ENCODE measurements around the gene SDK2. TPM values are rescaled to one million over a fixed set of nuclear protein-coding genes. Genes with fewer than 3 reads are reported as not detected.

SDK2 gene
- total RNA-seq, 4 donors from 2014 or later: 0.18 to 3.3 (median 1.2) TPM

- no peak for DNase-seq
- H3K36me3 ChIP-seq: no peaks in the 10 kb centered on the region
- no peak overlapping the region for H3K27ac ChIP-seq
- H3K27me3 ChIP-seq: no peaks in the 10 kb centered on the region
- no peak overlapping the region for H3K4me3 ChIP-seq
- TF ChIP-seq CTCF (IDR thresholded peaks at IDR 0.05): no peak
- no peak for TF ChIP-seq POLR2A (IDR thresholded peaks at IDR 0.05)
- no peaks in the 10 kb centered on the region for H3K9me3 ChIP-seq
- H3K4me1 ChIP-seq: no peaks in the 10 kb centered on the region
Observed at GRCh38 chr17:73604476-73604875, 39.8 kb downstream of the SDK2 start.

GRCh38 chr17:73603971-73604370 lies 40.3 kb downstream of the SDK2 start:
- TF ChIP-seq CTCF (IDR thresholded peaks at IDR 0.05) (no peak), POLR2A (IDR thresholded peaks at IDR 0.05) (no peak)
- H3K27ac ChIP-seq: no peak overlapping the region
- H3K36me3 ChIP-seq: no peaks in the 10 kb centered on the region
- H3K4me3 ChIP-seq: no peak overlapping the region
- H3K4me1 ChIP-seq: no peaks in the 10 kb centered on the region
- no peaks in the 10 kb centered on the region for H3K9me3 ChIP-seq
- DNase-seq: no peak
- H3K27me3 ChIP-seq: no peaks in the 10 kb centered on the region

GRCh38 chr17:73600103-73600871 lies 44.0 kb downstream of the SDK2 start:
- Histone ChIP-seq H3K4me3 (no peak overlapping the region), H3K27ac (no peak overlapping the region), H3K4me1 (peaks cover 0 to 8% (median 4%) of the 10 kb centered on the region in 4 donors), H3K27me3 (no peaks in the 10 kb centered on the region), H3K36me3 (no peaks in the 10 kb centered on the region), H3K9me3 (no peaks in the 10 kb centered on the region)
- no peak for DNase-seq
- TF ChIP-seq POLR2A (IDR thresholded peaks at IDR 0.05) (no peak), CTCF (IDR thresholded peaks at IDR 0.05) (no peak)

- TF ChIP-seq CTCF (IDR thresholded peaks at IDR 0.05): no peak
- TF ChIP-seq POLR2A (IDR thresholded peaks at IDR 0.05): no peak
- DNase-seq: no peak
- H3K9me3 ChIP-seq: no peaks in the 10 kb centered on the region
- H3K4me3 ChIP-seq: no peak overlapping the region
- H3K4me1 ChIP-seq: peaks cover 0 to 10% (median 4%) of the 10 kb centered on the region in 4 donors
- H3K27ac ChIP-seq: no peak overlapping the region
- H3K27me3 ChIP-seq: no peaks in the 10 kb centered on the region
- H3K36me3 ChIP-seq: no peaks in the 10 kb centered on the region
Observed at GRCh38 chr17:73599599-73599998, 44.6 kb downstream of the SDK2 start.

- H3K4me3 ChIP-seq: no peak overlapping the region
Observed at GRCh38 chr17:73598212-73598611, 46.0 kb downstream of the SDK2 start.

More at GRCh38 chr17:73598212-73598611, 46.0 kb downstream of the SDK2 start:
- no peaks in the 10 kb centered on the region for H3K36me3 ChIP-seq
- H3K9me3 ChIP-seq: no peaks in the 10 kb centered on the region
- TF ChIP-seq POLR2A (IDR thresholded peaks at IDR 0.05) (no peak), CTCF (IDR thresholded peaks at IDR 0.05) (no peak)
- peaks cover 0 to 20% (median 6%) of the 10 kb centered on the region in 4 donors for H3K4me1 ChIP-seq
- H3K27me3 ChIP-seq: no peaks in the 10 kb centered on the region
- DNase-seq: no peak
- no peak overlapping the region for H3K27ac ChIP-seq

All from Peyer's patch (tissue), 4 donors.